Activated CD8-positive, alpha-beta memory T cell treated with anti-CD3 and anti-CD28 coated beads, Interleukin-2, amount 50 U/mL, for 24 hours (primary cell): ENCODE data around the gene ANKRD13D.

Experiments
- DNase-seq: peaks from one replicate; pipeline ENCODE4 v3.0.0-alpha.2; 2020; ENCODE audit errors: extremely low read depth

Gene ANKRD13D

GRCh38 chr11:67261946-67262681, 27.0 kb upstream of the ANKRD13D start:
- DNase-seq: no peak

GRCh38 chr11:67262731-67263675, 26.1 kb upstream of the ANKRD13D start:
- no peak for DNase-seq

GRCh38 chr11:67264260-67264659, 24.8 kb upstream of the ANKRD13D start:
- DNase-seq: no peak

GRCh38 chr11:67264877-67265632, 24.0 kb upstream of the ANKRD13D start:
- DNase-seq: no peak

- DNase-seq: no peak
Measured at GRCh38 chr11:67265633-67266448, 23.3 kb upstream of the ANKRD13D start.

GRCh38 chr11:67266449-67267187, 22.5 kb upstream of the ANKRD13D start, which contains the start of gene GRK2:
Gene GRK2 (plus strand): TSS chr11:67266473. CDS start chr11:67266700, 227 bp downstream.
- no peak for DNase-seq

- no peak for DNase-seq
Measured at GRCh38 chr11:67267188-67268080, 21.7 kb upstream of the ANKRD13D start.

GRCh38 chr11:67268081-67268961, 20.8 kb upstream of the ANKRD13D start:
- no peak for DNase-seq

- DNase-seq: no peak
Measured at GRCh38 chr11:67268962-67269268, 20.2 kb upstream of the ANKRD13D start.

- no peak for DNase-seq
Measured at GRCh38 chr11:67269401-67270255, 19.5 kb upstream of the ANKRD13D start.

- no peak for DNase-seq
Measured at GRCh38 chr11:67270256-67271204, 18.6 kb upstream of the ANKRD13D start.

GRCh38 chr11:67271205-67271540, 17.9 kb upstream of the ANKRD13D start:
- DNase-seq: no peak

GRCh38 chr11:67271541-67272284, 17.4 kb upstream of the ANKRD13D start:
- DNase-seq: no peak

- DNase-seq: no peak
Measured at GRCh38 chr11:67272327-67273259, 16.5 kb upstream of the ANKRD13D start.
